Thyroid gland (tissue), 4 donors: Measurements from ENCODE around the gene SMCHD1. TPM values are rescaled to one million over a fixed set of nuclear protein-coding genes. Genes with fewer than 3 reads are reported as not detected.
"Not testable (repeated sequence)": the region's sequence is repeated elsewhere in the genome, so short reads cannot be mapped to it uniquely, and the experiment has no call there.

Experiments used
- DNase-seq, 2 donors: peaks; one replicate each; pipeline ENCODE4 v3.0.0-alpha.2; 2019
- H3K27ac ChIP-seq, 3 donors: fragments of 200-600 bp; sonication (generic); 1 replicate in 2 of 3; 2 replicates in 1 of 3; pipeline ENCODE4 v1.5.1; 2016 to 2019; ENCODE audit warnings: mild to moderate bottlenecking in 1 of 3, moderate library complexity in 1 of 3
- H3K27me3 ChIP-seq: fragments of 200-600 bp; sonication (generic); one replicate; pipeline ENCODE4 v1.5.1; 2019
- H3K36me3 ChIP-seq, 2 donors: fragments of 200-600 bp; sonication (generic); one replicate each; pipeline ENCODE4 v1.5.1; 2016 to 2019
- H3K4me1 ChIP-seq, 2 donors: fragments of 200-600 bp; sonication (generic); one replicate each; pipeline ENCODE4 v1.5.1; 2017 to 2019
- H3K4me3 ChIP-seq, 3 donors: fragments of 200-600 bp; sonication (generic); replicated peaks in 1 of 3; 1 replicate in 2 of 3; 2 replicates in 1 of 3; pipeline ENCODE4 v1.5.1; 2016; ENCODE audit warnings: mild to moderate bottlenecking in 1 of 3
- H3K9me3 ChIP-seq: fragments of 200-600 bp; sonication (generic); one replicate; pipeline ENCODE4 v1.5.1; 2017
- POLR2A ChIP-seq, 2 donors: fragments of 450-650 bp; IDR thresholded peaks; one replicate each; pipeline ENCODE4 v1.6.1; 2017; ENCODE audit warnings: antibody characterized with exemption in 2 of 2, mild to moderate bottlenecking in 2 of 2, moderate library complexity in 1 of 2
- WGBS, 2 donors: methylation state at CpG; one replicate each; pipeline ENCODE4 v1.1.5; 2017; 5-methylcytosine and 5-hydroxymethylcytosine counted together
- intact Hi-C: fragments of 100-400 bp; cut with DNase I; formaldehyde crosslinking; loops from one replicate; pipeline ENCODE4 v1.15.1; 2023
- total RNA-seq, 4 donors: library from RNA; depleted of rRNA; stranded (reverse); fragments of >200 nt; gene quantifications; one replicate each; pipeline ENCODE4 v1.2.3, GENCODE V29; 2016
- TF ChIP-seq, protein P1 (sequence below), 6 experiments: fragments of 200-600 bp in 3 of 6; fragments of 450-650 bp in 3 of 6; sonication (generic) in 3 of 6; IDR thresholded peaks; one replicate each; pipeline ENCODE4 v1.5.1; 2016 to 2019; ENCODE audit warnings: antibody characterized with exemption in 6 of 6, mild to moderate bottlenecking in 2 of 6, inconsistent platforms in 1 of 6, moderate library complexity in 1 of 6

SMCHD1 gene
- total RNA-seq, 4 donors from 2014 or later, result 70.7 to 125 (median 76.8) TPM

DNA sequence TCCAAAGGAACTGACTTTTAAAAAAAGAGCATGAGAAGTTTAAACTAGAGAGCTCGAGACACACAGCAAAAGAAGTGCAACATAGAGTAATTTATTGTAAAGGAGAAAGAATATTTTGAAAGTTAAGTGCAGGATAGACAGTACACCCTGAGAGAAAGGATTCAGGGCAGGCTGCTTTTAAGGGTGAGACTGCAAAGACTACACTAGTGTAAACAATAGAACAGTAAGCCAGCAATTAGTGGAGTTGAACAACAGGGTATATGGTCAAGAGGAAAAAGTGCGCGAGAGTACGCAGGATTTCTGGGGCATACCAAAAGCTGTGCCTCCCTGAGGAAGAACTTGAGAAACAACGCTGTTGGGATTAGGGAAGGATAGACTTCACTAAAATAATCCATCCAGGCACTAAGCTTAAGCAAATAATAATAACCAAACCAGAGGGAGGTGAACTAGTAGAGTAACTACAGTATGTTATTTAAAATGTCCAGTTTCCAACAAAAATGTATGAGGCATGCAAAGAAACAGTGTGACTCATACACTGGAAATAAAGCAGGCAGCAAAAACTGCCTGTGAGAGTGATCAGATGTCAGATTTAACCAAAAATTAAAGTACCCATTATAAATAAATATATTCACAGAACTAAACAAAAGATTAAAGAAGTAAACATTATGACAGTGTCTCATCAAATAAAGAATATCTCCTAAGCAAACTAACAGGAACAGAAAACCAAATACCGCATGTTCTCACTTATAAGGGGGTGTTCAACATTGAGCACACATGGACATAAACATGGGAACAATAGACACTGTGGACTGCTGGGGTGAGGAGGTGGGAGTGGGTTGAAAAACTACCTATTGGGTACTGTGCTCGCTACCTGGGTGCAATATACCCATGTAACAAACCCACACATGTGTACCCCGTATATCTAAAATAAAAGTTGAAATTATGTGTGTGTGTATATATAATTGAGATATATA lies 150.7 kb downstream of the SMCHD1 start:
- Histone ChIP-seq H3K4me1 (no peaks in the 10 kb centered on the region), H3K27me3 (no peaks in the 10 kb centered on the region), H3K27ac (no peak overlapping the region), H3K4me3 (no peak overlapping the region), H3K36me3 (no peaks in the 10 kb centered on the region), H3K9me3 (no peaks in the 10 kb centered on the region)
- no peak for TF ChIP-seq POLR2A (IDR thresholded peaks at IDR 0.05)
- TF ChIP-seq, protein P1, sequence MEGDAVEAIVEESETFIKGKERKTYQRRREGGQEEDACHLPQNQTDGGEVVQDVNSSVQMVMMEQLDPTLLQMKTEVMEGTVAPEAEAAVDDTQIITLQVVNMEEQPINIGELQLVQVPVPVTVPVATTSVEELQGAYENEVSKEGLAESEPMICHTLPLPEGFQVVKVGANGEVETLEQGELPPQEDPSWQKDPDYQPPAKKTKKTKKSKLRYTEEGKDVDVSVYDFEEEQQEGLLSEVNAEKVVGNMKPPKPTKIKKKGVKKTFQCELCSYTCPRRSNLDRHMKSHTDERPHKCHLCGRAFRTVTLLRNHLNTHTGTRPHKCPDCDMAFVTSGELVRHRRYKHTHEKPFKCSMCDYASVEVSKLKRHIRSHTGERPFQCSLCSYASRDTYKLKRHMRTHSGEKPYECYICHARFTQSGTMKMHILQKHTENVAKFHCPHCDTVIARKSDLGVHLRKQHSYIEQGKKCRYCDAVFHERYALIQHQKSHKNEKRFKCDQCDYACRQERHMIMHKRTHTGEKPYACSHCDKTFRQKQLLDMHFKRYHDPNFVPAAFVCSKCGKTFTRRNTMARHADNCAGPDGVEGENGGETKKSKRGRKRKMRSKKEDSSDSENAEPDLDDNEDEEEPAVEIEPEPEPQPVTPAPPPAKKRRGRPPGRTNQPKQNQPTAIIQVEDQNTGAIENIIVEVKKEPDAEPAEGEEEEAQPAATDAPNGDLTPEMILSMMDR (IDR thresholded peaks at IDR 0.05), result no peak
- intact Hi-C loops, result no loop called here
- 91 to 92% methylated on average over 8 of the region's 8 CpGs for WGBS, 2 donors
- no peak for DNase-seq

DNA sequence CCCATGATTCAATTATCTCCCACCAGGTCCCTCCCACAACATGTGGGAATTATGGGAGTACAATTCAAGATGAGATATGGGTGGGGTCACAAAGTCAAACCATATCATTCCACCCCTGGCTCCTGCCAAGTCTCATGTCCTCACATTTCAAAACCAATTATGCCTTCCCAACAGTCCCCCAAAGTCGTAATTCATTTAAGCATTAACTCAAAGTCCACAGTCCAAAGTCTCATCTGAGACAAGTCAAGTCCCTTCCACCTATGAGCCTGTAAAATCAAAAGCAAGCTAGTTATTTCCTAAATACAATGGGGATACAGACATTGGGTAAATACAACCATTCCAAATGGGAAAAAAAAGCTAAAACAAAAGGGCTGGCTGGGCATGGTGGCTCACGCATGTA lies 153.1 kb downstream of the SMCHD1 start:
- H3K27me3 ChIP-seq, DNase-seq, H3K4me1 ChIP-seq, H3K4me3 ChIP-seq, intact Hi-C loops, H3K9me3 ChIP-seq, H3K36me3 ChIP-seq, H3K27ac ChIP-seq: not testable (repeated sequence)
- WGBS, 2 donors, result 91 to 97% methylated on average over 2 of the region's 2 CpGs

DNA sequence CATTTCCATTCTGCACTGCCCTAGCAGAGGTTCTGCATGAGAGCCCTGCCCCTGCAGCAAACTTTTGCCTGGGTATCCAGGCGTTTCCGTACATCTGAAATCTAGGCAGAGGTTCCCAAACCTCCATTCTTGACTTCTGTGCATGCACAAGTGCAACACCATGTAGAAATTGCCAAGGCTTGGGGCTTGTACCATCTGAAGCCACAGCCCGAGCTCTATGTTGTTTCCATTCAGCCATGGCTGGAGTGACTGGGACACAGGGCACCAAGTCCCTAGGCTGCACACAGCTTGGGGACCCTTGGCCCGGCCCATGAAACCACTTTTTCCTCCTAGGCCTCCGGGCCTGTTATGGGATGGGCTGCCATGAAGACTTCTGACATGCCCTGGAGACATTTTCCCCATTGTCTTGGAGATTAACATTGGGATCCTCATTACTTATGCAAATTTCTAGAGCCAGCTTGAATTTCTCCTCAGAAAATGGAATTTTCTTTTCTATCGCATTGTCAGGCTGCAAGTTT lies 154.2 kb downstream of the SMCHD1 start:
- H3K27ac ChIP-seq, H3K4me1 ChIP-seq, H3K36me3 ChIP-seq, H3K4me3 ChIP-seq, intact Hi-C loops, H3K9me3 ChIP-seq, H3K27me3 ChIP-seq, DNase-seq: not testable (repeated sequence)
- 90 to 96% methylated on average over 6 of the region's 6 CpGs for WGBS, 2 donors

DNA sequence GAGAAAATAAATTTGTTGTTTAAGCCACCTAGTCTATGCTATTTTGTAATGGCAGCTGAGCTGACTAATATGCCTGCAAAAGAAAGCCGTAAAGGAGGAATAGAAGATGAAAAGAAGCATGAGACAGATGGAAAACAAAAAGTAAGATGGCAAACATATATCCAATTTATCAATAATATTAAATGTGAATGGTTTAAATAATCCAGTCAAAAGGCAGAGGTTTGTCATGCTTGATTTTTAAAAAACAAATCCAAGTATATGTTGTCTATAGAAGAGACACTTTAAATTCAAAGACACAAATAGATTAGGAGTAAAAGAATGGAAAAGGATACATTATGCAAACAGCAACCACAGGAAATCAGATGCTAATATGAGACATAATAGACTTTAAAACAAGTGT lies 155.9 kb downstream of the SMCHD1 start:
- no peak for DNase-seq
- Histone ChIP-seq H3K4me3 (no peak overlapping the region), H3K4me1 (no peaks in the 10 kb centered on the region), H3K27me3 (no peaks in the 10 kb centered on the region), H3K9me3 (no peaks in the 10 kb centered on the region), H3K27ac (no peak overlapping the region), H3K36me3 (no peaks in the 10 kb centered on the region)
- 98 to 100% methylated on average over 1 of the region's 1 CpG for WGBS, 2 donors
- intact Hi-C loops, result no loop called here
- TF ChIP-seq POLR2A (IDR thresholded peaks at IDR 0.05), result no peak
- TF ChIP-seq, protein P1 (IDR thresholded peaks at IDR 0.05), result no peak

DNA sequence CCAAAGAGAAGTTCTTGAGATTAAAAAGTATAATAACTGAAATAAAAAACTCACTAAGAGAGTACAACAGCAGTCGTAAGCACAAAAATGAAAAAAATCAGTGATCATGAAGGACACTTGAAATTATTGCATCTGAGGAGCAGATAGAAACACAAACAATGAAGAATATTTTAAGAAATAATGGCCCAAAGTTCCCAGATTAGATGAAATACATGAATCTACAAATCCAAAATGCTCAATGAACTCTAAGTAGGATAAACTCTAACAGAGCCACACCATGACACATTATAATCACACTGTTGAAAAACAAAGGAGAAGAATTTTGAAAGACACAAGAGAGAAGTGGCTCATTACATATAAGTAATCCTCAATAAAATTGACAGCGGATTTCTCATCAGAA lies 159.4 kb downstream of the SMCHD1 start:
- intact Hi-C loops, result no loop called here
- H3K27ac ChIP-seq, result no peak overlapping the region
- H3K4me1 ChIP-seq, result no peaks in the 10 kb centered on the region
- no peaks in the 10 kb centered on the region for H3K9me3 ChIP-seq
- no peak for DNase-seq
- no peaks in the 10 kb centered on the region for H3K27me3 ChIP-seq
- H3K4me3 ChIP-seq, result no peak overlapping the region
- H3K36me3 ChIP-seq, result no peaks in the 10 kb centered on the region
- WGBS, 2 donors, result 92 to 93% methylated on average over 2 of the region's 2 CpGs
- no peak for TF ChIP-seq POLR2A (IDR thresholded peaks at IDR 0.05)
- TF ChIP-seq, protein P1 (IDR thresholded peaks at IDR 0.05), result no peak

DNA sequence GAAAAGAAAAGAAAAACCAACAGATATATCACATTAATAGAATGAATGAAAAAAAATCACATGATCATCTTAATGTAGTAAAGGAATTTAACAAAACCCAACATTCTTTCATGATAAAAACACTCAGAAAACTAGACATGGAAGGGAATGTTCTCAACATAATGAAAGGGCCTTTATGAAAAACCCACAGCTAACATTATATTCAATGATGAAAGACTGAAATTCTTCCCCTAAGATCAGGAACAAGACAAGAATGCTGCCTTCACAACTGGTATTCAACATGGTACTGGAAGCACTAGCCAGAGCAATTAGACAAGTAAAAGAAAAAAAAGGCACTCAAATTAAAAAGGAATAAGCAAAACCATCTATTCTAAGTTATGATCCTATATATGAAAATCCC lies 162.8 kb downstream of the SMCHD1 start:
- Histone ChIP-seq H3K4me3 (no peak overlapping the region), H3K27me3 (no peaks in the 10 kb centered on the region), H3K36me3 (no peaks in the 10 kb centered on the region), H3K9me3 (no peaks in the 10 kb centered on the region), H3K4me1 (no peaks in the 10 kb centered on the region), H3K27ac (no peak overlapping the region)
- intact Hi-C loops, result no loop called here
- DNase-seq, result no peak
- TF ChIP-seq POLR2A (IDR thresholded peaks at IDR 0.05), result no peak
- TF ChIP-seq, protein P1 (IDR thresholded peaks at IDR 0.05), result no peak
